Naive thymus-derived CD8-positive, alpha-beta T cell (primary cell): ENCODE measurements around the gene ZNF253. TPM values are rescaled to one million over a fixed set of nuclear protein-coding genes. Genes with fewer than 3 reads are reported as not detected.
"Not testable (repeated sequence)": the region's sequence is repeated elsewhere in the genome, so short reads cannot be mapped to it uniquely, and the experiment has no call there.

Experiments used
- ATAC-seq, 2 donors: fragments of 150-1000 bp; cut with Tn5 transposase in 1 of 2; sonication (Bioruptor Pico), chemical (Tn5 transposase) in 1 of 2; 1 replicate in 1 of 2; 2 replicates in 1 of 2; pipeline ENCODE4 v1.10.0; 2021; ENCODE audit warnings: mild to moderate bottlenecking in 2 of 2, moderate library complexity in 2 of 2
- POLR2A ChIA-PET: fragments of 350-600 bp; sonication (Branson Sonifier 250); formaldehyde crosslinking; loops from one replicate; lab custom pipeline; 2021; ENCODE audit warnings: antibody characterized with exemption; lab: Charles Lee
- DNase-seq, 10 donors: peaks; one replicate each; pipeline versions ENCODE4 v3.0.0 to v3.0.0-alpha.2; 2020 to 2022
- H3K27ac Mint-ChIP-seq, 10 donors: one replicate each; pipeline ENCODE4 v1.8.0; 2020 to 2022; ENCODE audit warnings: mild to moderate bottlenecking in 10 of 10, mixed read lengths in 10 of 10, moderate library complexity in 4 of 10, inconsistent platforms in 1 of 10
- H3K27me3 Mint-ChIP-seq, 5 donors: one replicate each; pipeline ENCODE4 v1.8.0; 2021 to 2022; ENCODE audit warnings: mixed read lengths in 5 of 5
- H3K36me3 Mint-ChIP-seq, 3 donors: one replicate each; pipeline ENCODE4 v1.8.0; 2020 to 2022; ENCODE audit warnings: mixed read lengths in 3 of 3, mild to moderate bottlenecking in 2 of 3, inconsistent platforms in 1 of 3
- H3K4me1 Mint-ChIP-seq, 4 donors: one replicate each; pipeline ENCODE4 v1.8.0; 2021 to 2022; ENCODE audit warnings: mixed read lengths in 4 of 4
- H3K4me3 Mint-ChIP-seq, 10 donors: one replicate each; pipeline ENCODE4 v1.8.0; 2020 to 2022; ENCODE audit warnings: mild to moderate bottlenecking in 10 of 10, mixed read lengths in 10 of 10, moderate library complexity in 6 of 10, inconsistent platforms in 1 of 10
- H3K9me3 Mint-ChIP-seq, 9 donors: one replicate each; pipeline ENCODE4 v1.8.0; 2020 to 2022; ENCODE audit warnings: mixed read lengths in 9 of 9, mild to moderate bottlenecking in 3 of 9, inconsistent platforms in 1 of 9, moderate library complexity in 1 of 9
- polyA plus RNA-seq, 3 donors: library from polyadenylated mRNA; unstranded; fragments of 300-500 nt; fragmentation: Illumina TruSeq; gene quantifications; one replicate each; pipeline ENCODE4 v1.2.3, GENCODE V29; 2021
- total RNA-seq, 8 experiments: library from RNA in 2 of 8; stranded (reverse) in 2 of 8; gene quantifications; one replicate each; pipeline ENCODE4 v1.2.3 and lab custom pipeline; 2021 to 2026

Gene ZNF253
- total RNA-seq (10 to 100 TPM; 36.8 to 37.5 TPM), polyA plus RNA-seq (1 to 10 TPM; 7.1 to 9.4 (median 8.9) TPM), total RNA-seq (lab: John Stamatoyannopoulos, UW) (7.0 to 44.0 (median 15.8) reads per million in 6 experiments)

DNA sequence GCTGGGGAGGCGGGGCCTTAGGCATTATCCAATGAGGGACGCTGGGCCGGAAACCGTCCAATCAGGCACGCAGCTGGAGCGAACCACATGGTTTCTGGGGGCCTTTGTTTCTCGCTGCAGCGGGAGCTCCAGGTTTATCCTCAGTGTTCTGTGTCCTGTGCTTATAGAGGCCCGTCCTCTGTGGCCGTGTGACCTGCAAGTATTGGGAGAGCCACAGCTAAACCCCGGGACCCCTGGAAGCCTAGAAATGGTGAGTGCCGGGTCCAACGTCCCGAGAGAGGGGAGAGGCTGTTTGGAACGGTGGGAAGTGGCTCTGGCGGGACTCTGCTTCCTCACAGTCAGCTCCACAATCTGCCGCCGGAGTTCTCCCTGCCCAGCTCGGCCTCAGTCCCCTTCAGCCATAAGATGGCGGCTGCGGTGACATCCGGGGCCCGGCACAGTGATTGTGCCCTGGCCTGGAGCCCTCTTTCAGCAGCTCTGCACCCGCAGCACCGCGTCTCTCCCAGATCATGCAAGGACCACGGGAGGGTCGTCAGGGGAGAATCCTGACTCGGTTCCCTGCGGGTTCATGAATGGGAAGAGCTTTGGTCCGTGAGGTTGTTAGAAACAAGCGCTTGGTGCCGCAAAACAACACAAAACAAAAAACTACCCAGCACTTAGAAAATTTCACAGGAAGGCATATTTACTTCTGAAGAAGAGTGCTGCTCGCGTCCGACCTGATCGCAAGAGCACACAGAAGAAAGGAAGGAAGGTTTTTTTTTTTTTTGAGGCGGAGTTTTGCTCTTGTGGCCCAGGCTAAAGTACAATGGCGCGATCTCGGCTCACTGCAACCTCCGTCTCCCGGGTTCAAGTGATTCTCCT is at the start of gene ZNF253:
TSS of gene ZNF253 (plus strand) at position 133 of the 861 bp plus-strand sequence. CDS start at position 248, 115 bp downstream.
- H3K27ac Mint-ChIP-seq, result peak within 1 kb of the TSS; percentile 96 to 99 (median 99)
- peak; percentile 89 to 91 for ATAC-seq
- H3K4me3 Mint-ChIP-seq, result peak within 1 kb of the TSS; percentile 99 to 100 (median 100)
- peaks cover 9 to 43% (median 31%) of the 10 kb centered on the region in 4 donors for H3K4me1 Mint-ChIP-seq
- peak; percentile 84 to 97 (median 93) for DNase-seq
- peaks cover 0 to 2% (median 0%) of the 10 kb centered on the region in 9 donors for H3K9me3 Mint-ChIP-seq
- H3K27me3 Mint-ChIP-seq, result no peaks in the 10 kb centered on the region
- POLR2A ChIA-PET, result interaction anchor here (0.5 to 8.5 kb wide), 37 partner anchors 9 to 1969 kb away, joined by 3 to 136 read pairs (median 4); partner anchors contain the start of genes ATP13A1, COPE, DDX49 and GMIP
- H3K36me3 Mint-ChIP-seq, result peaks cover 0 to 4% (median 2%) of the 10 kb centered on the region in 3 donors

DNA sequence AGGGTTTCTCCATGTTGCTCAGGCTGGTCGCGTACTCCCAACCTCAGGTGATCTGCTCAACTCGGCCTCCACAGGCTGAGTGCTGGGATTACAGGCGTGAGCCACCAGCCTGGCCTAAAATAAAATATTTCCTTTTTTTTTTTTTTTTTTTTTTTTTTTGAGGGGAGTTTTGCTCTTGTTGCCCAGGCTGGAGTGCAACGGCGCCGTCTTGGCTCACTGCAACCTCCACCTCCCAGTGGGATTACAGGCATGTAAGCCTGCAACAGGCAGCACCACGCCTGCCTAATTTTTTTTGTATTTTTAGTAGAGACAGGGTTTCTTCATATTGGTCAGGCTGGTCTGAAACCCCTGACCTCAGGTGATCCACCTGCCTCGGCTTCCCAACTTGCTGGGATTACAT is 49.0 kb upstream of the ZNF253 start:
- DNase-seq (no peak), ATAC-seq (no peak)
- H3K27me3 Mint-ChIP-seq, result no peaks in the 10 kb centered on the region
- H3K9me3 Mint-ChIP-seq, result peaks cover 0 to 64% (median 0%) of the 10 kb centered on the region in 9 donors
- peaks cover 14 to 80% (median 69%) of the 10 kb centered on the region in 4 donors for H3K4me1 Mint-ChIP-seq
- POLR2A ChIA-PET, result interaction anchor here (0.6 to 6.3 kb wide), 10 partner anchors 9 to 280 kb away, joined by 3 to 136 read pairs (median 7); partner anchors contain the start of genes ATP13A1, ZNF101, ZNF14 and ZNF253
- H3K4me3 Mint-ChIP-seq, result peak overlapping the region in 9 of 10 donors; percentile 74 to 99 (median 84)
- H3K27ac Mint-ChIP-seq, result peak overlapping the region; percentile 95 to 99 (median 98)
- H3K36me3 Mint-ChIP-seq, result peaks cover 24 to 71% (median 68%) of the 10 kb centered on the region in 3 donors

DNA sequence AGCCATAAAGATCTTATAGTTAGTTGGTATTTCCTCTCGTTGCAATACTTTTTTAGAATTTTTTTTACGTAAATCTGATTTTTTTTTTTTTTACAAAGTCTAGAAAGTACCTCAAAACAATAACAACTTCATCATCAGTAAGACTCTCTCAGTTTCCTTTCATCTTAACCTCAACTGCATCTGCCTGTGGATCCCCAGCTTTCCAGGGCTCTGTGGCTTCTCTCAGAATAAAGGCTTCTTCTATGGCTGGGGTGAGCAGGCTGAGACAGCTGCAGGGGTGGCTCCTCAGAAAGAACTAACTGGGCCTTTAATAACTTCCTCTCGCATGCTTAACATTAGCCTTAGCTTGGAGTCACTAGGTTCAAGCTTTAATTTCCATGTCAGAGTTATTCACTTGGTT is 48.3 kb upstream of the ZNF253 start:
- Mint-ChIP-seq H3K4me3 (peak overlapping the region; percentile 43 to 99 (median 84)), H3K27me3 (no peaks in the 10 kb centered on the region), H3K9me3 (peaks cover 0 to 57% (median 0%) of the 10 kb centered on the region in 9 donors), H3K27ac (peak overlapping the region; percentile 95 to 99 (median 98)), H3K4me1 (peaks cover 14 to 75% (median 63%) of the 10 kb centered on the region in 4 donors), H3K36me3 (peaks cover 24 to 64% (median 61%) of the 10 kb centered on the region in 3 donors)
- POLR2A ChIA-PET, result interaction anchor here (0.6 to 6.3 kb wide), 14 partner anchors 9 to 1523 kb away, joined by 3 to 136 read pairs (median 4); partner anchors contain the start of genes ATP13A1, GATAD2A, ZNF101 and ZNF14
- DNase-seq (peak; percentile 19 to 90 (median 78)), ATAC-seq (peak; percentile 60 to 64)

DNA sequence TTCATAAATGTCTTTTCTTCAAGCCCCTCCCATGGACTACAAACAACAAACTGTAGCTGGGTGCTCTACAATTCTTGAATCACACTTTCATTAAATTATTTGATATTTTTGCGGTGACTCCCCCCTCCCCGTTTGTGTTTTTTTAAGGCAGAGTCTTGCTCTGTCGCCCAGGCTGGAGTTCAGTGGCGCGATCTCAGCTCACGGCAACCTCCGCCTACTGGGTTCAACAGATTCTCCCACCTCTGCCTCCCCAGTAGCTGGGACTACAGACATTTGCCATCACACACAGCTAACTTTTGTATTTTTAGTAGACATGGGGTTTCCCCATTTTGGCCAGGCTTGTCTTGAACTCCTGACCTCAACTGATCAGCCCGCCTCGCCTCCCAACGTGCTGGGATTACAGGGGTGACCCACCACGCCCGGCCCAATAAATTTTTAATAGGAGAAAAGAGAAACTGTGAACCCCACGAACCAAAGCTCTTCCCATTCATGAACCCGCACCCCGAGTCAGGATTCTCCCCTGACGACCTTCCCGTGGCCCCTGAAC is 44.8 kb upstream of the ZNF253 start:
- POLR2A ChIA-PET, result interaction anchor here (0.8 to 6.3 kb wide), 22 partner anchors 9 to 744 kb away, joined by 3 to 136 read pairs (median 6); partner anchors contain the start of genes ATP13A1, NDUFA13, TSSK6 and ZNF101
- H3K9me3 Mint-ChIP-seq, result peaks cover 0 to 33% (median 6%) of the 10 kb centered on the region in 9 donors
- ATAC-seq, result no peak

DNA sequence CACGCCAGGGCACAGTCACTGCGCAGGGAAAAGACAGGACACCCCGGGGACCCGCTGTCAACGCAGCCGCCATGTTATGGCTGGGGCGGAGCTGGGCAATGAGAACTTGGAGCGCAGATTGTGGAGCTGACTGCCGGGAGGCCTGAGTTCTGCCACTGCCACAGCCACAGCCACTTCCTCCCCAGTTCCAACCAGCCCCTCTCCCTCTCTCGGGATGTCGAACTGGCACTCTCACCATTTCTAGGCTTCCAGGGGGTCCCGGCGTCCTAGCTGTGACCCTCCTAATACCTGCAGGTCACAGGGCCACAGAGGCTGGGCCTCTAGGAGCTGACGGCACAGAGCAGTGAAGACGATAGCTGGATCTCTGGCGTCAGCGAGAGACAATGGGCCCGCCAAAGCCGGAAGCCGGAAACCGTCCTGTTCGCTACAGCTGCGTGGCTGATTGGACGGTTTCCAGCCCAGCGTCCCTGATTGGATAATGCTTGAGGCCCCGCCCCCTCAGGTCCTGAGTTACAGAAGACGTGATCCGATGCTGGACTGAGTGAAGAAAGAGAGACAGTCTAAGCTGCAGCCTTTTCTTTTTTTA is 44.2 kb upstream of the ZNF253 start, which contains the start of gene ZNF506:
TSS of gene ZNF506 (minus strand) at position 385 of the 586 bp plus-strand sequence. CDS start at position 238, 147 bp downstream.
- H3K27me3 Mint-ChIP-seq, result no peaks in the 10 kb centered on the region
- H3K36me3 Mint-ChIP-seq, result peaks cover 27 to 35% (median 31%) of the 10 kb centered on the region in 3 donors
- POLR2A ChIA-PET, result interaction anchor here (0.6 to 6.3 kb wide), 29 partner anchors 8 to 744 kb away, joined by 3 to 136 read pairs (median 4); partner anchors contain the start of genes ATP13A1, NDUFA13, TSSK6 and ZNF101
- peak; percentile 91 to 99 (median 98) for DNase-seq
- H3K4me1 Mint-ChIP-seq, result peaks cover 6 to 48% (median 37%) of the 10 kb centered on the region in 4 donors
- peak; percentile 81 to 82 for ATAC-seq
- H3K27ac Mint-ChIP-seq, result peak within 1 kb of the TSS; percentile 98 to 100 (median 100)
- H3K4me3 Mint-ChIP-seq, result peak within 1 kb of the TSS; percentile 99 to 100 (median 100)
- peaks cover 0 to 36% (median 10%) of the 10 kb centered on the region in 9 donors for H3K9me3 Mint-ChIP-seq

More for the DNA sequence above, 44.8 kb upstream of the ZNF253 start:
- H3K4me3 Mint-ChIP-seq, result peak overlapping the region; percentile 99 to 100 (median 100)
- no peaks in the 10 kb centered on the region for H3K27me3 Mint-ChIP-seq
- peaks cover 23 to 38% (median 36%) of the 10 kb centered on the region in 3 donors for H3K36me3 Mint-ChIP-seq
- peak overlapping the region; percentile 98 to 100 (median 100) for H3K27ac Mint-ChIP-seq
- peak in 5 of 10 donors; percentile 19 to 51 (median 31) for DNase-seq
- peaks cover 6 to 54% (median 40%) of the 10 kb centered on the region in 4 donors for H3K4me1 Mint-ChIP-seq

GRCh38 chr19:19821976-19822375 is 43.7 kb upstream of the ZNF253 start:
- POLR2A ChIA-PET, result interaction anchor here (0.6 to 6.3 kb wide), 25 partner anchors 8 to 743 kb away, joined by 3 to 136 read pairs (median 5); partner anchors contain the start of genes ATP13A1, NDUFA13, TSSK6 and ZNF101
- DNase-seq, H3K27me3 Mint-ChIP-seq, ATAC-seq: not testable (repeated sequence)
- peak overlapping the region; percentile 98 to 100 (median 100) for H3K27ac Mint-ChIP-seq
- peaks cover 0 to 41% (median 14%) of the 10 kb centered on the region in 9 donors for H3K9me3 Mint-ChIP-seq
- peak overlapping the region; percentile 99 to 100 (median 100) for H3K4me3 Mint-ChIP-seq
- H3K4me1 Mint-ChIP-seq, result peaks cover 5 to 44% (median 35%) of the 10 kb centered on the region in 4 donors
- peaks cover 30 to 40% (median 30%) of the 10 kb centered on the region in 3 donors for H3K36me3 Mint-ChIP-seq

GRCh38 chr19:19823916-19824315 is 41.8 kb upstream of the ZNF253 start:
- Mint-ChIP-seq H3K36me3 (peaks cover 15 to 46% (median 43%) of the 10 kb centered on the region in 3 donors), H3K9me3 (peaks cover 11 to 49% (median 28%) of the 10 kb centered on the region in 9 donors), H3K4me1 (peaks cover 3 to 29% (median 22%) of the 10 kb centered on the region in 4 donors), H3K27me3 (no peaks in the 10 kb centered on the region), H3K4me3 (peak overlapping the region in 1 of 10 donors; percentile 7), H3K27ac (peak overlapping the region in 2 of 10 donors; percentile 24 to 48)
- POLR2A ChIA-PET, result interaction anchor here (0.6 to 1.5 kb wide), 5 partner anchors 8 to 195 kb away, joined by 3 to 7 read pairs (median 4); partner anchors contain the start of gene ZNF253
- ATAC-seq (no peak), DNase-seq (no peak)

GRCh38 chr19:19826875-19827274 is 38.8 kb upstream of the ZNF253 start:
- DNase-seq, result no peak
- H3K9me3 Mint-ChIP-seq, result peaks cover 17 to 68% (median 51%) of the 10 kb centered on the region in 9 donors

GRCh38 chr19:19835560-19836038 is 30.1 kb upstream of the ZNF253 start:
- Mint-ChIP-seq H3K27me3 (no peaks in the 10 kb centered on the region), H3K4me3 (no peak overlapping the region), H3K4me1 (no peaks in the 10 kb centered on the region), H3K36me3 (peaks cover 3 to 47% (median 27%) of the 10 kb centered on the region in 3 donors), H3K9me3 (peaks cover 8 to 80% (median 30%) of the 10 kb centered on the region in 9 donors), H3K27ac (no peak overlapping the region)
- ATAC-seq (no peak), DNase-seq (no peak)
- POLR2A ChIA-PET, result interaction anchor here (1.0 kb wide), 1 partner anchor 14 kb away, joined by 3 read pairs; the partner anchor contains the start of gene ZNF506

More at GRCh38 chr19:19826875-19827274, 38.8 kb upstream of the ZNF253 start:
- Mint-ChIP-seq H3K4me3 (no peak overlapping the region), H3K4me1 (peaks cover 0 to 4% (median 1%) of the 10 kb centered on the region in 4 donors), H3K27me3 (no peaks in the 10 kb centered on the region), H3K27ac (no peak overlapping the region), H3K36me3 (peaks cover 3 to 61% (median 42%) of the 10 kb centered on the region in 3 donors)
- no peak for ATAC-seq
- POLR2A ChIA-PET, result no interaction called here

- ATAC-seq, result no peak
- Mint-ChIP-seq H3K36me3 (peaks cover 0 to 6% (median 0%) of the 10 kb centered on the region in 3 donors), H3K27ac (no peak overlapping the region), H3K27me3 (no peaks in the 10 kb centered on the region), H3K9me3 (peaks cover 0 to 26% (median 0%) of the 10 kb centered on the region in 9 donors), H3K4me1 (no peaks in the 10 kb centered on the region), H3K4me3 (no peak overlapping the region)
- no peak for DNase-seq
- POLR2A ChIA-PET, result no interaction called here
Observed at GRCh38 chr19:19847781-19848180, 17.9 kb upstream of the ZNF253 start.

DNA sequence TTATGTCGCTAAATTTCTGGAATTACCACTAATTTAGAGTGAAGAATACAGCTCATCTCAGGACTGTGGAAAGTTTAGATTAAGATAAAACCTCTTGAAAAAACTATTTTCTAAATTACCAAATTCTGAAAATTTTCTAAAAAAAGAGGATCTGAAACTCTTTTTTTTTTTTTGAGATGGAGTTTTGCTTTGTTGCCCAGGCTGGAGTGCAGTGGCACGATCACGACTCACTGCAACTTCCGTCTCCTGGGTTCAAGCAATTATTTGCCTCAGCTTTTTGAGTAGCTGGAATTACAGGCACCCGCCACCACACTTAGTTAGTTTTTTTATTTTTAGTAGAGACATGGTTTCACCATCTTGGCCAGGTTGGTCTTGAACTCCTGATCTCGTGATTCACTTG is 16.6 kb upstream of the ZNF253 start:
- ATAC-seq (no peak), DNase-seq (no peak)
- Mint-ChIP-seq H3K4me3 (no peak overlapping the region), H3K9me3 (peaks cover 0 to 18% (median 0%) of the 10 kb centered on the region in 9 donors), H3K27me3 (no peaks in the 10 kb centered on the region), H3K36me3 (peaks cover 0 to 2% (median 0%) of the 10 kb centered on the region in 3 donors), H3K4me1 (no peaks in the 10 kb centered on the region), H3K27ac (no peak overlapping the region)
- POLR2A ChIA-PET, result no interaction called here
